GM12874 (cell line): ENCODE data around the gene SUSD1.

Experiments
- CTCF ChIP-seq: IDR thresholded peaks from 2 replicates; pipeline ENCODE4 v1.5.1; 2011; ENCODE audit warnings: low read depth, mild to moderate bottlenecking, control low read depth, low read length, moderate library complexity; ENCODE audit not compliant: insufficient read depth

SUSD1 gene

GRCh38 chr9:112174965-112175795, at the start of gene SUSD1:
TSS of gene SUSD1 (minus strand) at chr9:112175297. CDS start at chr9:112175235, 62 bp downstream.
- no peak for TF ChIP-seq CTCF

GRCh38 chr9:112224401-112225289, 49.5 kb upstream of the SUSD1 start:
- no peak for TF ChIP-seq CTCF

GRCh38 chr9:112218908-112219307, 43.8 kb upstream of the SUSD1 start:
- no peak for TF ChIP-seq CTCF

GRCh38 chr9:112212926-112213325, 37.8 kb upstream of the SUSD1 start:
- TF ChIP-seq CTCF: no peak

GRCh38 chr9:112207451-112207850, 32.4 kb upstream of the SUSD1 start:
- no peak for TF ChIP-seq CTCF

- TF ChIP-seq CTCF: no peak
These were observed 28.4 kb upstream of the SUSD1 start for GRCh38 chr9:112203536-112203935.

- no peak for TF ChIP-seq CTCF
These were observed 25.6 kb upstream of the SUSD1 start for GRCh38 chr9:112200711-112201110.
